ENCODE measurements around the gene CDH13. TPM values are rescaled to one million over a fixed set of nuclear protein-coding genes. Genes with fewer than 3 reads are reported as not detected.

Gene CDH13
- total and polyA plus RNA-seq, 2 donors (not counting 3 experiments of a cell fraction or from before 2014, with no cell fraction given), result 96.6 to 124 TPM

DNA sequence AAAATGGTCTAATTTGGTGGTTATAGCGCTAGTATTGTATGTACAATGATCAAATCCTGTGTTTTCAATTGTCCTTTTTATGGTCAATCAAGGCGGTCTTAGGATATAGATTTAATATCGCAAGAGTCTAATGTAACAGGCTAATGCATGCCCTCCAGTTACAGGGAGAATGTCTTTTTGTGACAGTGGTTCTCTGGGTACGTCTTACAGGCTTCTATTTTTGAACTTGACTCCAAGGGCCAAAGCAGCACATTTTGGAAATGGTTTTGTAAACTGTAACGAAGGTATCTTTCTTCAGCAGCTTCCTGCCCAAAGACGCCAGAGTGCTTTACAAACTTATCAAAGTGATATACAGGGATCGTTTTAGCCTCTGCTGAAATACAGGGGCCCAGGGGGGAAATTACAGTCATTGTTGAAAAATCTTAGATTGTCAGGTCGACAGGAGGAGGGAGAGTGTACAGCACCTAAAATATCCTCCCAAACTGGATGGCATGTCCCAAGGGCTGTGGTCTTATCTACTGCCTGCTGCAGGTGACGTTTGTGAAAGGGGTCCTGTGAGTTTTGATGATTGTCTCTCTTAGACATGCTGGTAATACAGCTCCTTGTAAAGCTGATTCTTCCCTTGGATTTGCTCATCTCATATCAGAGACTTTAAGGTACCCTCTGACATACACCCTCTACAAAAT is 288.5 kb downstream of the CDH13 start:
- TF ChIP-seq EZH2 (IDR thresholded peaks at IDR 0.05; ENCODE audit: borderline replicate concordance, low read depth, low read length, severe bottlenecking), result no peak
- TF ChIP-seq, protein P1, sequence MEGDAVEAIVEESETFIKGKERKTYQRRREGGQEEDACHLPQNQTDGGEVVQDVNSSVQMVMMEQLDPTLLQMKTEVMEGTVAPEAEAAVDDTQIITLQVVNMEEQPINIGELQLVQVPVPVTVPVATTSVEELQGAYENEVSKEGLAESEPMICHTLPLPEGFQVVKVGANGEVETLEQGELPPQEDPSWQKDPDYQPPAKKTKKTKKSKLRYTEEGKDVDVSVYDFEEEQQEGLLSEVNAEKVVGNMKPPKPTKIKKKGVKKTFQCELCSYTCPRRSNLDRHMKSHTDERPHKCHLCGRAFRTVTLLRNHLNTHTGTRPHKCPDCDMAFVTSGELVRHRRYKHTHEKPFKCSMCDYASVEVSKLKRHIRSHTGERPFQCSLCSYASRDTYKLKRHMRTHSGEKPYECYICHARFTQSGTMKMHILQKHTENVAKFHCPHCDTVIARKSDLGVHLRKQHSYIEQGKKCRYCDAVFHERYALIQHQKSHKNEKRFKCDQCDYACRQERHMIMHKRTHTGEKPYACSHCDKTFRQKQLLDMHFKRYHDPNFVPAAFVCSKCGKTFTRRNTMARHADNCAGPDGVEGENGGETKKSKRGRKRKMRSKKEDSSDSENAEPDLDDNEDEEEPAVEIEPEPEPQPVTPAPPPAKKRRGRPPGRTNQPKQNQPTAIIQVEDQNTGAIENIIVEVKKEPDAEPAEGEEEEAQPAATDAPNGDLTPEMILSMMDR (IDR thresholded peaks at IDR 0.05; ENCODE audit: extremely low read depth in 1 of 2, insufficient read depth in 1 of 2, low read depth in 1 of 2, low read length in 2 of 2), result no peak
- no peak for TF ChIP-seq JUN (IDR thresholded peaks at IDR 0.05; ENCODE audit: borderline replicate concordance, insufficient read depth, insufficient read length, low read depth)
- TF ChIP-seq POLR2AphosphoS5 (IDR thresholded peaks at IDR 0.05; ENCODE audit: insufficient read depth, low read depth, low read length), result no peak
- TF ChIP-seq, protein P2, sequence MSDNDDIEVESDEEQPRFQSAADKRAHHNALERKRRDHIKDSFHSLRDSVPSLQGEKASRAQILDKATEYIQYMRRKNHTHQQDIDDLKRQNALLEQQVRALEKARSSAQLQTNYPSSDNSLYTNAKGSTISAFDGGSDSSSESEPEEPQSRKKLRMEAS (IDR thresholded peaks at IDR 0.05; ENCODE audit: insufficient read depth, insufficient read length), result no peak
- TF ChIP-seq POLR2A (IDR thresholded peaks at IDR 0.05; ENCODE audit: low read depth, low read length), result no peak
- TF ChIP-seq FOS (IDR thresholded peaks at IDR 0.05; ENCODE audit: borderline replicate concordance, insufficient read depth, low read length), result no peak
- TF ChIP-seq GATA2 (IDR thresholded peaks at IDR 0.05; ENCODE audit: insufficient read depth, insufficient read length, low read depth, low read length), result no peak
- no peak for TF ChIP-seq MYC (IDR thresholded peaks at IDR 0.05; ENCODE audit: low read depth, low read length)
- ChIA-PET POLR2A (no interaction called here), CTCF (no interaction called here)
- H3K4me2 ChIP-seq (ENCODE audit: insufficient read depth, low read length), result no peak overlapping the region
- H4K20me1 ChIP-seq (replicated peaks; ENCODE audit: control insufficient read depth, extremely low read depth, insufficient read depth, low read length), result no peaks in the 10 kb centered on the region
- H3K79me2 ChIP-seq (ENCODE audit: control insufficient read depth, insufficient read depth, low read length), result no peaks in the 10 kb centered on the region
- H3K4me1 ChIP-seq (ENCODE audit: control insufficient read depth, extremely low read depth, insufficient read depth, low read length), result peaks cover 6% of the 10 kb centered on the region
- H3K36me3 ChIP-seq (ENCODE audit: control insufficient read depth in 2 of 2, extremely low read depth in 1 of 2, insufficient read depth in 2 of 2, low read length in 2 of 2), result no peaks in the 10 kb centered on the region
- no peak overlapping the region for H3K9ac ChIP-seq (replicated peaks; ENCODE audit: extremely low read depth, insufficient read depth, low read length)
- DNase-seq (ENCODE audit: low read depth, low spot score), result no peak
- FAIRE-seq, result no peak
- no peaks in the 10 kb centered on the region for H3K9me3 ChIP-seq (replicated peaks; ENCODE audit: control insufficient read depth, insufficient read depth, low read length)
- H3K27ac ChIP-seq (ENCODE audit: insufficient read depth, low read depth, low read length), result no peak overlapping the region
- no peak overlapping the region for H3K4me3 ChIP-seq (replicated peaks in 1 of 3; ENCODE audit: insufficient read depth in 1 of 3, low read depth in 1 of 3, low read length in 3 of 3)
- intact Hi-C loops (cut with micrococcal nuclease), result no loop called here
- no TSS peak for BruUV-seq (replicated peaks)
- H3K9me1 ChIP-seq (replicated peaks; ENCODE audit: control insufficient read depth, extremely low read depth, insufficient read depth, low read length), result no peaks in the 10 kb centered on the region
- no peak overlapping the region for H2AFZ ChIP-seq (ENCODE audit: low read depth, low read length)
- no peaks in the 10 kb centered on the region for H3K27me3 ChIP-seq (ENCODE audit: control insufficient read depth in 2 of 2, insufficient read depth in 2 of 2, low read length in 2 of 2)
- dilution Hi-C loops (cut with MboI; ENCODE audit: extremely low pct_ligation_motif_present, low sequenced_read_pairs), result no loop called here

All from endothelial cell of umbilical vein (primary cell).